Esophagus (tissue), 2 donors: Measurements from ENCODE around the gene OR4M2. TPM values are rescaled to one million over a fixed set of nuclear protein-coding genes. Genes with fewer than 3 reads are reported as not detected.
"Not testable (repeated sequence)": the region's sequence is repeated elsewhere in the genome, so short reads cannot be mapped to it uniquely, and the experiment has no call there.

ENCODE experiments used
- H3K27ac ChIP-seq, 2 donors: one replicate each; pipeline ENCODE4 v1.5.1; 2013; ENCODE audit warnings: low read depth in 2 of 2, mild to moderate bottlenecking in 2 of 2, inconsistent platforms in 1 of 2, low read length in 1 of 2, moderate library complexity in 1 of 2
- H3K27me3 ChIP-seq, 2 donors: one replicate each; pipeline ENCODE4 v1.6.1; 2013; ENCODE audit warnings: low read length in 2 of 2, control low read depth in 1 of 2, mild to moderate bottlenecking in 1 of 2; ENCODE audit not compliant: insufficient read depth in 2 of 2, control insufficient read depth in 1 of 2
- H3K36me3 ChIP-seq, 2 donors: one replicate each; pipeline ENCODE4 v1.6.1; 2013; ENCODE audit warnings: low read length in 1 of 2; ENCODE audit not compliant: control insufficient read depth in 2 of 2, insufficient read depth in 2 of 2
- H3K4me1 ChIP-seq, 2 donors: one replicate each; pipeline ENCODE4 v1.6.1; 2013; ENCODE audit warnings: low read length in 1 of 2; ENCODE audit not compliant: control insufficient read depth in 2 of 2, insufficient read depth in 2 of 2
- H3K4me3 ChIP-seq, 2 donors: one replicate each; pipeline ENCODE4 v1.5.1; 2013; ENCODE audit warnings: low read length in 2 of 2, mild to moderate bottlenecking in 2 of 2, low read depth in 1 of 2, moderate library complexity in 1 of 2
- H3K9me3 ChIP-seq, 2 donors: one replicate each; pipeline ENCODE4 v1.6.1; 2013; ENCODE audit warnings: mild to moderate bottlenecking in 2 of 2, low read depth in 1 of 2, low read length in 1 of 2, moderate library complexity in 1 of 2; ENCODE audit not compliant: control insufficient read depth in 2 of 2, insufficient read depth in 1 of 2
- WGBS, 2 donors: extraction: QIAGEN DNeasy Blood & Tissue Kit; methylation state at CpG; one replicate each; pipeline ENCODE4 v1.1.7; 2013; 5-methylcytosine and 5-hydroxymethylcytosine counted together
- polyA plus RNA-seq, 2 donors: library from polyadenylated mRNA; stranded (reverse); fragments of 200-250 nt; gene quantifications; one replicate each; pipeline ENCODE4 v1.2.3, GENCODE V29; 2013
- donor health status: healthy with polysubstance abuse.
- donor health status: Bipolar disorder and iron deficiency.

OR4M2 gene, protein sequence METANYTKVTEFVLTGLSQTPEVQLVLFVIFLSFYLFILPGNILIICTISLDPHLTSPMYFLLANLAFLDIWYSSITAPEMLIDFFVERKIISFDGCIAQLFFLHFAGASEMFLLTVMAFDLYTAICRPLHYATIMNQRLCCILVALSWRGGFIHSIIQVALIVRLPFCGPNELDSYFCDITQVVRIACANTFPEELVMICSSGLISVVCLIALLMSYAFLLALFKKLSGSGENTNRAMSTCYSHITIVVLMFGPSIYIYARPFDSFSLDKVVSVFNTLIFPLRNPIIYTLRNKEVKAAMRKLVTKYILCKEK
- not detected for polyA plus RNA-seq

DNA sequence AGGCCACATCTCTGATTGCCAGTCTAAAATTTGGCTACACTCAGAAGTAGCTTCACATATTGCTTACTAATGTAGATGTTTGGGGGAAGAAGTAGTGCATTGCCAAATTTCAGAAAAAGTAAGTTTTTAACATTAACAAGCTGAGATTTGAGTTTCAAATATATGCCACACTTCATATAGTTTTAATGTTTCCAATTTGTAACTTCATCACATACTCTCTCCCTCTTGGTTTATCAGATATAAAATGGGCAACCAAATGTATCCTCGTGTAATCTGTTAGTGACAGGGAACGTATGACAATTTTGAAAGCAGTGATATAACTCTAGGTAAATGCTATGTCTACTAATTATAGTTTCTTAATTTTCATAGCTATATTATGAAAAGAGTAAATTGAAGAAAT is at the start of gene OR4M2:
TSS of gene OR4M2 (plus strand) at position 301 of the 400 bp plus-strand sequence. CDS start at position 399, 98 bp downstream.
- not testable (repeated sequence) for H3K27me3 ChIP-seq, H3K4me1 ChIP-seq, H3K9me3 ChIP-seq, H3K4me3 ChIP-seq, H3K27ac ChIP-seq, H3K36me3 ChIP-seq
- WGBS, 2 donors = no CpG with 5 or more reads among the region's 2 CpGs

DNA sequence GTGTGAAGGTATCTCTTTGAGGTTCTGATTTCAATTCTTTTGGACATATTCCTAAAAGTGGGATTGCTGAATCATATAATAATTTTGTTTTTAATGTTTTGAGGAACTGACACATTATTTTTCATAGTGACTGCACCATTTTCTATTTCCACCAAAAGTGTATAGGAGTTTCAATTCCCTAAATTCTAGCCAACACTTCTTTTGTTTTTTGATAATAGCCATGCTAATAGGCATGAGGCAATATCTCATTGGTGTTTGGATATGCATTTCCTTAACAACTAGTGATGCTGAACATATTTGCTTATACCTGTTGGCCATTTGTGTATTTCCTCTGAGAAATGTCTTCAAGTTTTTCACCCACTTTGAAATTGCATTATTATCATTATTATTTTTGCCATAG is 11.1 kb upstream of the OR4M2 start:
- H3K27me3 ChIP-seq, H3K9me3 ChIP-seq, H3K36me3 ChIP-seq, H3K4me1 ChIP-seq, H3K4me3 ChIP-seq, H3K27ac ChIP-seq: not testable (repeated sequence)

GRCh38 chr15:22081386-22081785 is 1.1 kb downstream of the OR4M2 start:
- WGBS, 2 donors = no CpG with 5 or more reads among the region's 3 CpGs
- not testable (repeated sequence) for H3K27ac ChIP-seq, H3K9me3 ChIP-seq, H3K36me3 ChIP-seq, H3K4me1 ChIP-seq, H3K4me3 ChIP-seq, H3K27me3 ChIP-seq

- not testable (repeated sequence) for H3K27me3 ChIP-seq, H3K36me3 ChIP-seq, H3K9me3 ChIP-seq, H3K27ac ChIP-seq, H3K4me3 ChIP-seq, H3K4me1 ChIP-seq
- 85% methylated on average over 3 of the region's 16 CpGs; no CpG with 5 or more reads in 1 of the 2 donors for WGBS, 2 donors
Observed at GRCh38 chr15:22098616-22099253, 18.4 kb downstream of the OR4M2 start.

DNA sequence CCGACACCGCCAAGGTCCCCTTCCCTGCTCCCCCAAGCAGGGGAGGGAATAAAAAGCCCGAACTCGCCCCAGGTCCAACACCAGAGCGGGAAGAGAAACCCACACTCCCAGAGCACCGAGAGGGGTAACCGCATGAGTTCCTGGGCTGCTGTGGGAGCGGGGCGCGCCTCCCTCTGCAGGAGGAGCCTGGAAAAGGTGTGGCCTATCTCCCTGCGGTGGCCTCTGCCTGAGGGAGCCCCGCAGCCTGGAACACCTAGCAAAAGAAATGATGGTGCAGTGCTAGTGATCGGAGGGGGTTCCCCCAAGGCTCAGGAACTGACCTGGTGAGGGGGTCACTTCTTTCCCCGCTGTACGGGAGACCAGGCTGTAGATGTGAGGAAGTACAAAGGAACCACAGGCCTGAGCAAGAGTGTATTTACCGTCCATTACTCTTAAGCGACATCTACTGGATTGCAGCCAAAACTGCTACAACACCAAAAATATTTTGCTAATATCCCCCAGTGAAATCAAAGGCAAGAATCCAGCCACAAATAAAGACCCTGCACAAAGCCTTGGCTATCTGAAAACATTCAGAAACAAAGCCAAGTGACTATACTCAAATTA is 19.1 kb downstream of the OR4M2 start:
- not testable (repeated sequence) for H3K27ac ChIP-seq, H3K36me3 ChIP-seq, H3K4me1 ChIP-seq, H3K9me3 ChIP-seq, H3K27me3 ChIP-seq, H3K4me3 ChIP-seq
- no CpG with 5 or more reads among the region's 17 CpGs for WGBS, 2 donors

DNA sequence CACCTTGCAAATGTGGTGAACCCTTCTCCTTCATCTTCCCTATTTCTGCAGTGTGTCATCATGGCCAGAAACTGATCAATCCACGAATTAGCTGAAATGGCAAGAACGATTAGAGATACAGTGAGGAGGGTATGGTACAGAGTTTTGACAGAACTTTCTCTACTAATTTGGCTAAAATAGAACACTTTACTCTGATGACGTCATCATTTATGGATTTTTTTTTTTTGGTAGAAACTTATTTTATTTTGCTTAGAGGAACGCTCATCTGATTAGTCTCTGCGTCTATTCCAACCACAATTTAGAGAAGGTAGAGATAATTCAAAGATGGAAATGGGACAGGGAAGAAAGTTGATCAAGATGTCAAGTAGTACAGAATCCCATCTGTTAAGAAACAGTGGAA is 41.7 kb downstream of the OR4M2 start:
- H3K27ac ChIP-seq, H3K36me3 ChIP-seq, H3K9me3 ChIP-seq, H3K4me1 ChIP-seq, H3K4me3 ChIP-seq, H3K27me3 ChIP-seq: not testable (repeated sequence)
- WGBS, 2 donors = 56 to 65% methylated on average over 5 of the region's 5 CpGs

Other genes with a start within 250 kb of the OR4M2 start
- gene POTEB, start 202.8 kb upstream of the OR4M2 start, polyA plus RNA-seq = not detected